Muscle of arm (tissue), 14 donors: ENCODE results near the gene OSR1. TPM values are rescaled to one million over a fixed set of nuclear protein-coding genes. Genes with fewer than 3 reads are reported as not detected.
"Not testable (repeated sequence)": the region's sequence is repeated elsewhere in the genome, so short reads cannot be mapped to it uniquely, and the experiment has no call there.

Experiments
- DNase-seq: peaks from one replicate; pipeline ENCODE4 v3.0.0-alpha.2; 2013
- long read RNA-seq, 11 donors: transcript quantifications; one replicate each; lab custom pipeline, GENCODE V29; 2026
- polyA plus RNA-seq, 12 donors: library from polyadenylated mRNA; unstranded; fragments of 120-200 nt; gene quantifications; one replicate each; pipeline ENCODE4 v1.2.1, GENCODE V29; 2013; ENCODE audit not compliant: insufficient read length in 12 of 12

Gene OSR1
- 10 to 100 TPM in 11 of 12 donors, not detected in 1; 10.3 to 39.2 (median 20.7) TPM for polyA plus RNA-seq
- long read RNA-seq, donor 1, full-length matches to known transcripts: 3 of 8 reads
- long read RNA-seq, donor 1, partial matches to known transcripts: 5 of 8 reads
- long read RNA-seq, donor 1, other reads (novel, unspliced or antisense): 0 of 8 reads
- long read RNA-seq, donor 2, full-length matches to known transcripts: 9 of 9 reads
- long read RNA-seq, donor 2, partial matches to known transcripts: 0 of 9 reads
- long read RNA-seq, donor 2, other reads (novel, unspliced or antisense): 0 of 9 reads
- long read RNA-seq, donor 3, full-length matches to known transcripts: 4 of 4 reads
- long read RNA-seq, donor 3, partial matches to known transcripts: 0 of 4 reads
- long read RNA-seq, donor 3, other reads (novel, unspliced or antisense): 0 of 4 reads
- long read RNA-seq, donor 4: 0 reads
- long read RNA-seq, donor 5, full-length matches to known transcripts: 12 of 12 reads
- long read RNA-seq, donor 5, partial matches to known transcripts: 0 of 12 reads
- long read RNA-seq, donor 5, other reads (novel, unspliced or antisense): 0 of 12 reads
- long read RNA-seq, donor 6, full-length matches to known transcripts: 17 of 17 reads
- long read RNA-seq, donor 6, partial matches to known transcripts: 0 of 17 reads
- long read RNA-seq, donor 6, other reads (novel, unspliced or antisense): 0 of 17 reads
- long read RNA-seq, donor 7, full-length matches to known transcripts: 7 of 7 reads
- long read RNA-seq, donor 7, partial matches to known transcripts: 0 of 7 reads
- long read RNA-seq, donor 7, other reads (novel, unspliced or antisense): 0 of 7 reads
- long read RNA-seq, donor 8, partial matches to known transcripts: 0 of 3 reads
- long read RNA-seq, donor 8, other reads (novel, unspliced or antisense): 0 of 3 reads
- long read RNA-seq, donor 9, full-length matches to known transcripts: 8 of 8 reads
- long read RNA-seq, donor 9, partial matches to known transcripts: 0 of 8 reads
- long read RNA-seq, donor 9, other reads (novel, unspliced or antisense): 0 of 8 reads
- long read RNA-seq, donor 10, full-length matches to known transcripts: 6 of 6 reads
- long read RNA-seq, donor 10, partial matches to known transcripts: 0 of 6 reads
- long read RNA-seq, donor 10, other reads (novel, unspliced or antisense): 0 of 6 reads
- long read RNA-seq, donor 11, full-length matches to known transcripts: 14 of 19 reads
- long read RNA-seq, donor 11, partial matches to known transcripts: 5 of 19 reads
- long read RNA-seq, donor 11, other reads (novel, unspliced or antisense): 0 of 19 reads

GRCh38 chr2:19358242-19359020 is at the start of gene OSR1:
Gene OSR1, minus strand, starts transcription at chr2:19358623. Its CDS starts 4,818 bp downstream, at chr2:19353805.
- DNase-seq: peak; percentile 81

DNA sequence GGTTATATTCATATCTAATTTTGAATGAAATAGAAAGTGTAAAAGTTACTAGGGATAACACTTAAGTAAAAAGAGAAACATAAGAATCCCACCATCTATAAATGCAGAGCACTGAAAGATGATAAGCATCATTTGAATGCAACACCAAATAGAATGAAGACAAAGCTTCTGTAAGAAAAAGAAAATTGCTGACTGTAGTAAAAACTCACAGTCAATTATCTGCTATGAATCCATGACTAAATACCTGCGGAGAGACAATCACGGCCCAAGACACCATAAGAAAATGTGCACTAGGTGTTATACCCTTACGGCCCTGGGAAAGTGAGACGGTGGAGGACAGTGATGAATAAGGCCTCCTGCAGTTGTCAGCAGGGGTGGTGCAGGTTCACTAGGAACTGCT is 45.4 kb upstream of the OSR1 start:
- DNase-seq: no peak

DNA sequence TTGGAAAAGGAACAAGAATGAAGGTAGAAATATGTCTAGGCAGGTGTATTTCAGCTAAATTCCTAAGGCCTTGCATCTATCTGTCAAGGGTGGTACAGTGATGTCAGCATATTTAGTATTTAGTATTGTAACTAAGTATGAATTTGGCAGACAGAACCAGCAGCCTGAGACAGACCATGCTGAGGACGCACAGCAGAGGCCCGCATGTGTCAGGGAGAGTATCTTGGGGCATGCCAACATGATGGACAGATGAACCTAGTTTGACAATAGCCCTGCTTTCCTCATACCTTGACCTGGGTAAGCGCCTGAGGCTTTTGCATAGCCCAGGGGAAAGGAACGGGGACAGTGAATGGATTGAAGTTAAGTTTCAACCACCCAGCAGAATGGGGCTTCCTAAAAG is 33.8 kb upstream of the OSR1 start:
- no peak for DNase-seq

GRCh38 chr2:19389469-19389868 is 31.0 kb upstream of the OSR1 start:
- not testable (repeated sequence) for DNase-seq

DNA sequence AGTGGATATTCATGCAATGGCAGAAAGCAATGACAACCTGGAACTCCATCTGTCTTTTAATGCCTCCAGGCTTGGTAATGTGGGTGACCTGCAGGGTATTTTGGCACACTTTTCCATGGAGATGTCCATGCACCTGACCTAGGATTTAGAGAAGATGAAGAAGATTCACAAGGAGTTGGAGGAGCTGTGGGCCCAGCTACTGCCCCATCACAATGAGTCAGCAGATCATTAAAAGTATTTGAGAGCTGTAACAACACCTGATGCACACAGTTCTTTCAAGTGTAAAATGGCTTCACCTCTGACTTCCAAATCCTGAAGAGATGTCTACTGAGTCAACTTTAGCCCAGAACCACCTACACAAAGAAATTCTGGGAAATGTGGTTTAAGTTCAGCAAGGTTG is 22.1 kb upstream of the OSR1 start:
- DNase-seq: no peak

DNA sequence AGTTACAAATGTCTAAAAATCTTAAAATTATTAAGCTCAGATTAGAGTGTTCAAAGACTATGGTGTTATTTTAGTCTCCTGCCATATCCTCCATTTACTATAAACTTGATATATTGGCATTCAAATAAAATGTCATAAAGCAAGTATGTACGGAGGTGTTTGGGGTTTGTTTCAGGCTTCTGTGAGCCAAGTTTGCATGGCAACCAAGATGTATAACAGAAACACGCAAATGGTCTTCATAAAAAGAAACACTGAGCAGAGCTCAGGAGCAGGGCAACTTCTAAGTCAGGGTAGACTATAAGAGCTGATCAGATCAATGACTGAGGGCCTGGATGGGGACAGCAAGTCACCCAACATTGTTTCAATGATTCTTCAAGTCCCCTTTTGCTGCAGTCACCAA is 20.5 kb upstream of the OSR1 start:
- DNase-seq: no peak

GRCh38 chr2:19377717-19378116 is 19.3 kb upstream of the OSR1 start:
- no peak for DNase-seq

- no peak for DNase-seq
Measured at GRCh38 chr2:19373352-19373751, 14.9 kb upstream of the OSR1 start.

DNA sequence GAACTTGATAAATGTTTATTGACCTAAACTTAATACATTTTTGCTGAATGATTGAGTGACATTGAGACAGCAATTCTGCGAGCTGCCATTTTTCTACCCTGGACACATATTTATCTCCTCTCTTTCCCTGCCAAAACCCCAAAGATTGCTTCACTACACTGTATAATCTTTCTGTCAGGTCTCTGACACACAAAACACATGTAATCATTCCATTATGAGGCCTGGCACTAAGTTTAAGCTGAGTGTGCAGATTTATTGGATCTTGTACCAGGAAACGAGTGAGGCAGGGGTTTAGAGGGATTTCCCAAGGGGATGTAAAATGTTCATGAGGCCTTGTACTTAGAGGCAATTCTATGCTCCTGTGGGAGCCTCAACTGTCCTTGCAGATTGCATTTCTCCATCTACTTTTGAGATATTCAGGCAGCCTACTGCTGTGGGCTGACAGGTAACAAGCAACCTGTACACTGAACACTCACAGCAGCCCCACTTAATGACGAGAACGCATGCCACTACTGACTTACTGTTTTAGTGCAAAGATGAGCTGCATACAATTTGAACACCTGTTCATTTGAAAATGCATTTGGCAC is 13.7 kb upstream of the OSR1 start:
- DNase-seq: no peak

DNA sequence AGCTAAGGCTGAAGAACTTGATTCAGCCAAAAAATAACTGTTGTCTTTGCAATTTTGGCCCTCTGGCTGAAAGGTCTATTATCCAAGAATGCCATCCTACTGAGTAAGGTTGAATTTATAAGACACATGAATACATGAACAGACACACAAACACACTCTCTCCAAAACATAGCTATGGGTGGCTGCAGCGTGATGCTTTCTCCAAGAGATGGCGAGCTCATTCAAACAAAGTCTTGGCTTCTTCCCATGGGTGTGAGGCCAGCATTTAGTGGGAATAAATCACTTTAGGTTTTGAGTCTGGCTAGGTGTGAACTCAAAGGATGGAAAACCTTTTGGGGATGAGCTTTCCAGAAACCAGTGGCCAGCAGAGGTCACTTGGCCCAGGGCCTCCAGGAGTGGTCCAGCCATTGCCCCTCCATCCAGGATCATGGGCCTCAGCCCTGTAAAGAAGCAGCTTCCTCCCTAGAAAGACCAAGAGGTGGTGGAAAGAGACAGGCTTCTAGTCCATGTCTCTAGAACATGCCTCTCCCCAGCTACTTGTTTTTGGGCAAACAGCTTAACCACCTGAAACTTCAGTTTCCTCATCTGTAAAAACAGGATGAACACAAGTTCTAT is 11.0 kb upstream of the OSR1 start:
- DNase-seq: no peak

GRCh38 chr2:19368760-19369159 is 10.3 kb upstream of the OSR1 start:
- DNase-seq: no peak

DNA sequence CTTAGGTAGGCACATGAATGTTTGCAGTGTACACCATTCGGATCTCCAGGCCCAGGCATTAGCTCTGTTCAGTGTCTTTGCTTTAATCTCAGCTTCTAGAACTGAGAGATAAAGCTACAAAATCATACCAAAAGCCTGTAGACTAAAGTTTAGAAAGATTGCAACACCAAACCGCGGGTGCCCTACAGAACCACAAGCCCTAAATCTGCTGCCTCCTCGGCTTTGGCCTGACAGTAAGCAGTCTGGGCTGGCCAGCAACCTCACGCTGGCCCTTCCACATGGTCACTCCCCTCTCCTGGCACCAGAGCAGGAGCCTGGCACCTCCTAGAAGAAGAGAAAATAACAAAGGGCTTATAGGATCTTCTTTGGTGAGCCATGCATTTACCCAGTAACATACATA is 8.9 kb upstream of the OSR1 start:
- no peak for DNase-seq

DNA sequence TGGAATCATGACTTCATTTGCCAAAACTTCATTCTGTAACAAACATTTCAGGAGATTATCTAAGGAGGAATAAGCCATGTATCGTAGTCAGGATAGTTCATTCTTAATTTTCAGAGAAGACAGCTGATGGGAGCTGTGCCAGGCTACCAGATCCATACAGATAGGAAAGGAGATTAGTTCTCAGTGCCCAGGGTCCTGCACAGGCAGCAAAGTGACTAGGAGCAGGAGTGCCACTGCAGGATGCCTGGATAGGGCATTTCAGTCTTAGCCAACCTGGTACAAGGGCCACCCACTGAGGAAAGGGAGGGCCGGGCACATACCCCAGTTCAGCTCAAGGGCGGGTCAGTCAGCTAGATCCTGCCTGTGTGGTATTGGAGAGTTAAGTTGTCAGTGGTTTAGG is 6.7 kb upstream of the OSR1 start:
- no peak for DNase-seq

DNA sequence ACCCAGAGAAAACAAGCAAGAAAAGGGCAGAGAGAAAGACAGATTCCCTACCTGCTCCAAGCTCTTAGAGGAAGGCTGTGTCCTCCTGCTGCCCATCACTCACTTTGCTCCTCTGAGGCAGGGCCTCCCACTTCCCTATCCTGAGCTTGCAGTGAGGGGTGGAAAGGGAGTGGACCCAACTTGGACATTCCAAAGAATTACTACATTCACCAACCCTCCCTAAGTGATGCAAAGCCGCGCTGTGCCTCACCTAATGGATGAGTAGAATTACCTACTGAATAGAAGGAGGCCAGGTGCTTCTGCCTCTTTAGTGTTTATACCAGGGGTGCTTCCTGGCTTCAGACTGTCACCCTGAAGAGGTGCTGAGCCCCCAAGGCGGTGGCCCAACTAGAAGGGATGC is 5.6 kb upstream of the OSR1 start:
- no peak for DNase-seq

GRCh38 chr2:19363474-19363778 is 5.0 kb upstream of the OSR1 start:
- no peak for DNase-seq

GRCh38 chr2:19362755-19363473 is 4.5 kb upstream of the OSR1 start:
- DNase-seq: peak; percentile 92

DNA sequence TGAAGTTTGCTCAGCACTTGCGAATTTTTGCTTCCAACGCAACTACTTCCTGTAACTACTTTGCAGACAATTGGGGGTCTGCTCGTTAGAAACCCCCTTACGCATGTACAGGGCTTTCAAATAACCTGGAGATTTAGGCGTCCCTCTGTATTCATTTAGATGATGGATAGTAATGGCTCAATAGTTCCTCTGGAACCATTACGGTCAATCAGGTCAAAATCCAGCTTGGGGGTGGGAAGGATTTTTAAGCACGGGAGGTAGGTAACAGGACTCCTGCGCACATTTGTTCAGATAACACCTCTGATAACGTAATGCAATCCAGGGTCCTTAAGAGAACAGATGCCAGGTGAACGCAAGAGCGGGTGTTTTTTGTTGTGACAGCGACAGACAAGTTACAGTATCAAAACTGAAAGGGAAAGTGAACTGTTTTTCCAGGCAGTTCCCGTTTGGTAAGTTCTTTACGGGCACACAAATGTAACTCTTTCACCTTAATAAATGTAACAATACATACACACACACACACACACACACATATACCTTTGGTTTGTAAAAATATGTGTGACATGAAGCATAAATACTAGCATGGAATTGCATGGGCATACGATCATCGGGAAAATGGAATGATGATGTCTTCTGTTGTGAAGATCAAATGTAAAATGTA is 3.8 kb upstream of the OSR1 start:
- no peak for DNase-seq

DNA sequence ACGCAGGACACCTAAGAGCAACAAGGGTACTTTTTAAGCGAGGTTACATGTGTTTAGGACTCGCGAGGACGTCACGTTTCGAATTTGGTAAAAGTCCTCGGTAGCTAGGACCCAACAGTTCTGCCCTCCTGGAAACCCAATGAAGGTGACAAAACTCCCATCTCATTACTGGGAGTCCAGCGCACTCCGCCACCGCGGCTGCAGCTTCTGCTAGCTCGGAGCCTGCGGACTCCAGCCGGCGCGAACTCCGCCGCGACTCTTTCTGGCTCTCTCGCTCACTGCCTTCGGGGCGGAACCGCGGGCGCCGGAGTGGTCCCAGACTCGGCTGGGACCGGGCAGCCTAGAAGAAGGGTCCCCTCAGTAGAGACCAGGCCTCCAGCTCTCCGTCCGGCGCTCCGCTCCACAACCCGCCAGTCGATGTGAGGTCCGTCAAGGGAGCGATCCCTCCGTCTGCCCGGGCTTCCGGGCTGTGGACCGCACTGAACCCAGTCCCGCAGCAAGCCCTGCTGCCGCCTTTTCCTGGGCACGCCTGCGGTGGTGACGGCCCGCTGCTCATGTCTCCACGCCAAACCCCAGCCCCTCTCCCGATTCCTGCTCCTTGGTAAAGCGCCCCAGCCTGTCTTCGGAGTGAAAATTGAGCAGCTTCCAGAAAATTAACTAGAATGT is 3.0 kb upstream of the OSR1 start:
- DNase-seq: no peak

DNA sequence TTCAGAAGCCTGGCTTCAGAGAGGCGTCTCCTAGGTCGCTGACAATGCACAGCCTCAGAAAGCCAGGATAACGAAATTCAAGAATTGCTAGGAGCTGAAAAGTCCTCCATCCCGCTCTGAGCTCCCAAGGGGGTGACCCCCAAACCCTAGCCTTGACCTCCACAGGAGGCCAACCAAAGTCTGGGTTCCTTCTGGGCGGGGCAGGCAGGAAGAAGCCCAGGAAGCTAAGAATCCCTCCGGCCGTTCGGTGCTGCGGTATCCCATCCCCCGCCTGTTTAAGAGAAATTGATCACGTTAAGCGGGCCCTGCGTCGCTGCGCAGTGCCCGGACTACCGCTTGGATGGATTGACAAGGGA is 2.5 kb upstream of the OSR1 start:
- no peak for DNase-seq
